Stimulated activated CD8-positive, alpha-beta memory T cell treated with anti-CD3 and anti-CD28 coated beads, Interleukin-15, amount 100 ng/mL, for 1 hour (primary cell): ENCODE measurements around the gene PHKG2.

ENCODE experiments used
- DNase-seq: peaks from one replicate; pipeline ENCODE4 v3.0.0-alpha.2; 2020; ENCODE audit warnings: low read depth

Gene PHKG2

GRCh38 chr16:30728899-30729672 is 19.1 kb upstream of the PHKG2 start:
- no peak for DNase-seq

- no peak for DNase-seq
Measured at GRCh38 chr16:30731411-30731810, 16.8 kb upstream of the PHKG2 start.

- no peak for DNase-seq
Measured at GRCh38 chr16:30736995-30737793, 11.0 kb upstream of the PHKG2 start.

GRCh38 chr16:30737794-30738648 is 10.2 kb upstream of the PHKG2 start:
- DNase-seq = no peak

- DNase-seq = no peak
Measured at GRCh38 chr16:30738984-30739951, 9.0 kb upstream of the PHKG2 start.

- no peak for DNase-seq
Measured at GRCh38 chr16:30740364-30741251, 7.6 kb upstream of the PHKG2 start.

GRCh38 chr16:30741461-30741914 is 6.7 kb upstream of the PHKG2 start:
- no peak for DNase-seq

- DNase-seq = no peak
Measured at GRCh38 chr16:30743716-30744115, 4.5 kb upstream of the PHKG2 start.

- no peak for DNase-seq
Measured at GRCh38 chr16:30744183-30744582, 4.0 kb upstream of the PHKG2 start.

GRCh38 chr16:30745082-30745481 is 3.1 kb upstream of the PHKG2 start:
- no peak for DNase-seq

- no peak for DNase-seq
Measured at GRCh38 chr16:30746638-30747175, 1.5 kb upstream of the PHKG2 start.

- no peak for DNase-seq
Measured at GRCh38 chr16:30747331-30747730, 894 bp upstream of the PHKG2 start.

GRCh38 chr16:30748634-30749445 is 615 bp downstream of the PHKG2 start:
- DNase-seq = no peak

- DNase-seq = no peak
Measured at GRCh38 chr16:30750201-30750600, 2.0 kb downstream of the PHKG2 start.

- no peak for DNase-seq
Measured at GRCh38 chr16:30750876-30751465, 2.7 kb downstream of the PHKG2 start.

- DNase-seq = no peak
Measured at GRCh38 chr16:30753596-30753995, 5.4 kb downstream of the PHKG2 start.

- no peak for DNase-seq
Measured at GRCh38 chr16:30755955-30756780, 7.9 kb downstream of the PHKG2 start.

GRCh38 chr16:30756781-30757100 is 8.5 kb downstream of the PHKG2 start:
- DNase-seq = no peak
